Measurements from ENCODE around the gene TSPAN11. TPM values are rescaled to one million over a fixed set of nuclear protein-coding genes. Genes with fewer than 3 reads are reported as not detected.

TSPAN11 gene
- total RNA-seq, 4 donors from 2014 or later, result 1.5 to 3.0 (median 2.9) TPM

DNA sequence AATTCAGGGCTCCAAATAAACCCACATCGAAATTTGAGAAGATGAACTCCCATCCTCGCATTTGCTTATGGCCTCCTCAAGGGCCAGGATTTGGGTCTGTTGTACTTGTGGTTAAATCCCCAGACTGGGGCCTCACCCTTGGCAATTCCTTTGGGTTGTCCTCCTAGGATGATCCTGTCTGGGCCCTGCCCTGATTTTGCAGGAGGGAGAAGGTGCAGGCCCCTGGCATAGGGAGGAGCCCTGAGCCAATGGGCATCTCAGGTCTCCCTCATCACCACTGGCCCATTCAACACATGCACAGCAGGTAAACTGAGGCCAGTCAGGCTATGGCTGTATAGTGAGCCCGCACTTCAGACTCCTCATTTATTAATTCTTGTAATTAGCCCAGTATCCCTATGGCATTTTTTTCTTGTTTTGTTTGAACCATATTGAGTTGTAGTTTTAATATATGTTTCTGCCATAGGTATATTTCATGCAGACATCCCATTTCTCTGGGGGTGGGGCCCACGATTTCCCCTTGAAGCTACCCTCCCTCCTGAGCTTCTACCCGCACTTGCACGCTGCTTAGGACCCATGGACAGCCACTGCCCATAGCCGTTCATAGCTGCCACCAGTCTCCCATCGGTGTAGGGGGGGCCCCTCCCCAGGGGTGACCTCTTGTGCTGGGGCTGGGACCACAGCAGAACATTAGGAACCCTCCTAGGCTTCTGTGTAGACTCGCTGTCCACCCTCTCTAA lies 80.0 kb downstream of the TSPAN11 start:
- TF ChIP-seq EP300 (IDR thresholded peaks at IDR 0.05; ENCODE audit: low read depth), result no peak
- in situ Hi-C loops (cut with MboI; ENCODE audit: low pct_ligation_motif_present in 1 of 4, low pct_unique_long_range_greater_than_20kb in 1 of 4, low sequenced_read_pairs in 3 of 4), result no loop called here
- intact Hi-C loops (cut with DNase I; ENCODE audit: low total_unique reads), result no loop called here
- H3K9me3 ChIP-seq, result no peaks in the 10 kb centered on the region
- no peaks in the 10 kb centered on the region for H3K36me3 ChIP-seq
- H3K4me3 ChIP-seq, result no peak overlapping the region
- H3K27me3 ChIP-seq, result no peaks in the 10 kb centered on the region
- no peak for DNase-seq
- peaks cover 0 to 5% (median 0%) of the 10 kb centered on the region in 4 donors for H3K4me1 ChIP-seq
- H3K27ac ChIP-seq, result no peak overlapping the region
- WGBS, 2 donors (ENCODE audit: low coverage in 1 of 2), result 82 to 89% methylated on average over 3 to 9 of the region's 9 CpGs

DNA sequence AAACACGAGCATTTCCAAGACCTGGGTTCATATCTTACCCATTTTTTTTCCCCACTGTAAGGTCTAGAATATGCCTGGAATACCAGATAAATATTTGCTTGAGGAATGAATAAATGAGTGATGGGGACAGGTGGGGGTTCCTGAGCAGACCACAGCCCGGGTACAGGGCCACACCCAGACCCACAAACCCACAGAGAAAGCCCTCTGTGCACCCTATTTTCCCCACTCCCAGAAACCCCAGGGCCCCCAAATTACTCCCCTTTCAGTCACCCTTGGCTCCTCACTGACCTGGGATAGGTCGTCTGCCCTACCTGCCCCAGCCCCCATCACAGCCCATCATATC lies 80.6 kb downstream of the TSPAN11 start:
- Histone ChIP-seq H3K9me3 (no peaks in the 10 kb centered on the region), H3K27ac (no peak overlapping the region), H3K4me3 (no peak overlapping the region), H3K4me1 (peaks cover 0 to 5% (median 0%) of the 10 kb centered on the region in 4 donors), H3K27me3 (no peaks in the 10 kb centered on the region), H3K36me3 (no peaks in the 10 kb centered on the region)
- in situ Hi-C loops (cut with MboI; ENCODE audit: low pct_ligation_motif_present in 1 of 4, low pct_unique_long_range_greater_than_20kb in 1 of 4, low sequenced_read_pairs in 3 of 4), result no loop called here
- WGBS, 2 donors (ENCODE audit: low coverage in 1 of 2), result 70 to 81% methylated on average over 2 to 3 of the region's 3 CpGs
- intact Hi-C loops (cut with DNase I; ENCODE audit: low total_unique reads), result no loop called here
- TF ChIP-seq POLR2A (IDR thresholded peaks at IDR 0.05) (no peak), EP300 (IDR thresholded peaks at IDR 0.05; ENCODE audit: low read depth) (no peak), POLR2AphosphoS5 (IDR thresholded peaks at IDR 0.05) (no peak)
- TF ChIP-seq, protein P1, sequence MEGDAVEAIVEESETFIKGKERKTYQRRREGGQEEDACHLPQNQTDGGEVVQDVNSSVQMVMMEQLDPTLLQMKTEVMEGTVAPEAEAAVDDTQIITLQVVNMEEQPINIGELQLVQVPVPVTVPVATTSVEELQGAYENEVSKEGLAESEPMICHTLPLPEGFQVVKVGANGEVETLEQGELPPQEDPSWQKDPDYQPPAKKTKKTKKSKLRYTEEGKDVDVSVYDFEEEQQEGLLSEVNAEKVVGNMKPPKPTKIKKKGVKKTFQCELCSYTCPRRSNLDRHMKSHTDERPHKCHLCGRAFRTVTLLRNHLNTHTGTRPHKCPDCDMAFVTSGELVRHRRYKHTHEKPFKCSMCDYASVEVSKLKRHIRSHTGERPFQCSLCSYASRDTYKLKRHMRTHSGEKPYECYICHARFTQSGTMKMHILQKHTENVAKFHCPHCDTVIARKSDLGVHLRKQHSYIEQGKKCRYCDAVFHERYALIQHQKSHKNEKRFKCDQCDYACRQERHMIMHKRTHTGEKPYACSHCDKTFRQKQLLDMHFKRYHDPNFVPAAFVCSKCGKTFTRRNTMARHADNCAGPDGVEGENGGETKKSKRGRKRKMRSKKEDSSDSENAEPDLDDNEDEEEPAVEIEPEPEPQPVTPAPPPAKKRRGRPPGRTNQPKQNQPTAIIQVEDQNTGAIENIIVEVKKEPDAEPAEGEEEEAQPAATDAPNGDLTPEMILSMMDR (IDR thresholded peaks at IDR 0.05), result no peak
- no peak for DNase-seq

DNA sequence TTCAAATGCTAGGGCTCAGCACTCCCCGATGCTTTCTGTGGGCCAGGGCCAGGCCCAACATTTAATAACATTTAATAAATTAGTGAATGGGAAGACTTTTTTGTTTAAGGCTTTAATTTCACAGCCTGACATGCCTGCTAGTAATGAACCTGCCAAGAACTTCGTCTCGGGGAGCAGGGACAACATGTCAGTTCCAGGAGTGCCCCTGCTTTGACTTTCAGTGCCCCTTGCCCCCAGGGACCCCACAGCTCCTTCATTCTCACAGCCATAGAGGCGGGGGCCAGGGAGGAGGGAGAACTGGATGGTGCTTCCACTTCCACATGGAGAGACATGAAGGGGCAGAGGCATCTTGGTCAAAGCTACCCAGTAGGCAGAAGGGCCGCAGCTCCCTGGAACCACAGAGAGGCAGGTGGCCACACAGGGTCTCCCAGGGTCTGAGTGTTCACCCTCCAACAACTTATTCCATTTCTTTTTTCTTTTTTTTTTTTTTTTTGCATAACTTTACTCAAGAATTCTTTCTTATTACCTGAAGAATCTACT lies 81.2 kb downstream of the TSPAN11 start:
- intact Hi-C loops (cut with DNase I; ENCODE audit: low total_unique reads), result no loop called here
- Histone ChIP-seq H3K27me3 (no peaks in the 10 kb centered on the region), H3K27ac (no peak overlapping the region), H3K4me1 (peaks cover 0 to 5% (median 0%) of the 10 kb centered on the region in 4 donors), H3K4me3 (no peak overlapping the region), H3K36me3 (no peaks in the 10 kb centered on the region), H3K9me3 (no peaks in the 10 kb centered on the region)
- in situ Hi-C loops (cut with MboI; ENCODE audit: low pct_ligation_motif_present in 1 of 4, low pct_unique_long_range_greater_than_20kb in 1 of 4, low sequenced_read_pairs in 3 of 4), result no loop called here
- WGBS, 2 donors (ENCODE audit: low coverage in 1 of 2), result 90% methylated on average over 5 of the region's 5 CpGs; no CpG with 5 or more reads in 1 of the 2 donors
- TF ChIP-seq POLR2AphosphoS5 (IDR thresholded peaks at IDR 0.05) (no peak), EP300 (IDR thresholded peaks at IDR 0.05; ENCODE audit: low read depth) (no peak), POLR2A (IDR thresholded peaks at IDR 0.05) (no peak)
- TF ChIP-seq, protein P1 (IDR thresholded peaks at IDR 0.05), result no peak
- DNase-seq, result no peak

DNA sequence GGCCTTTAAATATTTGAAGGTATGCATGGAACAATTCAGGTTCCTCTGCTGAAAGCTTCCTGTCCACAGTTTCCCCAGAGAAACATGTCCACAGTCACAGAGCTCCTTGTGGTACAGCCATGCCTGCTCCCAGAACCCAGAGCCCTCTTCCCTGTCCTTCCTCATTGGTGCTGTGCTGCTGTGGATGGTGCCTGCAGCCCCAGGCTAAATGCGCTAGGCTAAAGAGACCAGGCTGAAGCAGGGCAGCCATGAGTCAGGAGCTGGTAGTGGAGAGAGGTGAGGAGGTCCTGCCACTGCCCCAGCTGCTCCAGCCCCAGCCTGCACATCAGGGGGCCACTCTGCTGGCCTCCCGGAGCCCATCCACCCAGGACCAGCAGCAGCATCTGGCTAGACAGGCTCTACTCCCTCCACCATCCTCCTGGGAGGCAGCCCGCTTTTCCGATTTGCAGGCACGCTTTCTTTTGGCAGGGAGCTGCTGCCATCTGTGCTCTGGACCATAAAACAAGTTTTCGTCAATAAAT lies 81.8 kb downstream of the TSPAN11 start:
- Histone ChIP-seq H3K4me1 (peaks cover 0 to 5% (median 0%) of the 10 kb centered on the region in 4 donors), H3K27me3 (no peaks in the 10 kb centered on the region), H3K9me3 (no peaks in the 10 kb centered on the region), H3K4me3 (no peak overlapping the region), H3K27ac (no peak overlapping the region), H3K36me3 (no peaks in the 10 kb centered on the region)
- TF ChIP-seq EP300 (IDR thresholded peaks at IDR 0.05; ENCODE audit: low read depth) (no peak), POLR2AphosphoS5 (IDR thresholded peaks at IDR 0.05) (no peak), POLR2A (IDR thresholded peaks at IDR 0.05) (no peak)
- TF ChIP-seq, protein P1 (IDR thresholded peaks at IDR 0.05), result no peak
- DNase-seq, result no peak
- intact Hi-C loops (cut with DNase I; ENCODE audit: low total_unique reads) (no loop called here), in situ Hi-C loops (cut with MboI; ENCODE audit: low pct_ligation_motif_present in 1 of 4, low pct_unique_long_range_greater_than_20kb in 1 of 4, low sequenced_read_pairs in 3 of 4) (no loop called here)
- 84% methylated on average over 6 of the region's 6 CpGs; no CpG with 5 or more reads in 1 of the 2 donors for WGBS, 2 donors (ENCODE audit: low coverage in 1 of 2)
